Renal cortical epithelial cell (primary cell): ENCODE measurements around the gene CHN2. TPM values are rescaled to one million over a fixed set of nuclear protein-coding genes. Genes with fewer than 3 reads are reported as not detected.

Experiments
- DNase-seq: peaks from one replicate; pipeline ENCODE4 v3.0.0-alpha.2; 2011; ENCODE audit warnings: low read depth
- total RNA-seq: library from RNA; depleted of rRNA; stranded (reverse); fragments of >200 nt; gene quantifications from 2 replicates; pipeline ENCODE4 v1.2.3, GENCODE V29; 2014

Gene CHN2
- total RNA-seq, 1 donor from 2014 or later = 3.5 TPM

DNA sequence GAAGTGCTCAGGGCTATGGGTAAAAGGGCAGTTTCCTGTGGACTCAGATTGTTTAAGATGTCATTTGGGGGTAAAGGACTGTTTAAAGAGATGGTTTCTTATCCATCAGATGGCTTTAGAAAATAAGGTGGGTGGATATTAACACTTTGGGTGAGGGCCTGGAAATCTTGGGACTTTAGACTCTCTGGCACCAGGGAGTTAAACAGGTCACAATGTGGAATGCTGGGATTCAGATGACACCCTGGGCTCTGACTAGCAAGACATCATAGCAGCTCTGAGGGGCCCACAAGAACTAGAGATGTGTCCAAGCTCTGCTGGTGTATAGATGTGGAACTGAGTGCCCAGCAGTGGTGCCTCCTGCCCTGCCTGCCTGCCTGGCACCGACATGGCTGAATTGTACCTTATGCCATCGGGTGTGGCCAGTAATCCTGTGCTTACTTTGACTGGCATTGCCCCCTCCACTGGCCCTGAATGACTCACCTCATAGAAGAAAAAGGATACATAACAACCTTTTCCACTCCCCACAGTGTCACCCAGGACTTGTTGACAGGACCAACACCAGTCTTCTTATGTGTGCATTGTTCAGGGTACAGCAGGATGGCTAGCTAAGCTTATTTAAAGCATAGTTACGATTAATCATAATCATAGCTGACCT lies 269.1 kb downstream of the CHN2 start:
- DNase-seq = no peak

DNA sequence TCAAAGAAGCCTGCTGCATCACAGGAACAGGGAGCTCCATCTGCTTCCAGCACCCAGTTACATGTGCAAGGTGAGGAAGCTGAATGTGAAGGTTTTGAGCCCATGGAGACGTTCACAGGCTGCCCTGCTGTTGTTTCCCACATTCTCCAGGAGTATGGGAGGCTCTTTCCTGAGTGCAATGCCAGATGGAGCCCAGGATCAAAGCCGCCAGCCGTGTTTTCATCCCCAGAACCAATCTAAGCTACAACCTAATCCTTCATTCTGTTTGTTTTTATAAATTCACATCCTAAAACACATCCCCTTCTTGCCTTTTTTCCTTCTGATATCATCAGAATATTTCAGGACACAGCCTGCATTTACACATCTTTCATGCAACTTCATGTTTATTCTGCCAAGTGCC lies 270.2 kb downstream of the CHN2 start:
- DNase-seq = no peak

DNA sequence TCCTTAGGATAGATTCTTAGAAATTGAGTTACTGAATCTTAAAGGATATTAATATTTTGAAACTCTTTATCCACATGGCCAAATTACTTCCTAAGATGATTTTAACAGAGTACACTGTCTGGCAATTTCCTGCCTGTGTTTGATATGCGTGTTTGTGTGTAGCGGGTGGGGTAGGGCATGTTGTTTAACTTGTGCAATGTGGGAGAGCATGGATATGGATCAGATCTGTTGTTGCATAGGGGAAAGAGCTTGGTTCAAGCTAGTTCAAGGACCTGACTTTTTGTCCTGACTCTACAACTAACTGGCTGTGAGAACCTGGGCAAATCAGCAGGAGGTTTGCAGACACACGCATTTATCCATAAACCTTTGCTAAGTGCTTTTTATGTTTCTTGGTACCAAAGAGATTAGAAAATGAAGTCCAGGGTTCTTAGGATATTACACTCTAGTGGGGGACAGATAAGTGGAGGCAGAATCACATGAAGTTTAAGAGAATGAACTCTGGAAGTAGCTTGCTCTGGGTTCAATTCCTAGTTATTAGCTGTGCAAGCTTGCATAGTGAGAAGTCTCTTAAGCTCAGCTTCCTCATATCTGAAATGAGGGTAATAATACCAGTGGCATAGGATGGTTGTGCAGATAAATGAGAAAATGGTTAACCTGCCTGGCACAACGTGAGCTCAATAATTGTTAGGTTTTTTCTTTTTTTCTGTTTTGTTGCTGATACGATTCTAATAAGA lies 272.8 kb downstream of the CHN2 start:
- DNase-seq = no peak

DNA sequence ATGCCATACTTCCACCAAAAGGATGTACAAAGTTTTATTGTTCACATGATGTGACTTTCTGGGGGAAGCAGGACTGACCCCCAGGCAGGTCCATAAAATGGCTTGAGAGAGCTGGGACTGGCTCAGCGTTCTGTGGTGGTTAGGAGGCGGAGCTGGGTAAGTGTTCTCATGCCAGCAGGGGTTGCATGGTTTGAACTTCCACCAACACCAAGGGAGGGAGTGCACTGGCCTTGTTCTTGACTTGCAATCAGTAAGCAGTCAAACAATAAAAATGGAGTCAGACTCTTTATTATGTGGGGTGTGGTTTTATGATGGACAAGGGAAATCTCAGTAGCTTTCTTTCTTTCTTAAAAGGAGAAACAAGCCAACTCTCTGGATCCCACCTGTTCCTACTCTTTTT lies 273.6 kb downstream of the CHN2 start:
- DNase-seq = no peak

DNA sequence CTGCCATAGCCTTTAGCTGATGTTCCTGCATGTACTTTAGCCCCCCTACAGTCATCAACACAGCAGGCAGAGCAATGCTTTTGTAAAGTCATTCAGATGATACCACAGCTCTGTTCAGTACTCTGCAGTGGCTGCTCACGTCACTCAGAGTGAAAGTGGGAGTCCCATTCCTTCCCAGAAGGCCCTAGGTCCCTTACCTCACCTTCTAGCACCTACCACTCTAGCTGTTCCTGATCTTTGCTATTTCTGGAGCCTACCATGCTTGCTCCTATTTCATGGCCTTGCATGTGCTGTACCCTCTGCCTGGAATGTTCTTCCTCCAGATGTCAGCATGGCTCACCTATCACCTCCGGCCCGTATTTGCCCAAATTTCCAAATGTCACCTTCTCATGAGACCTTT lies 274.7 kb downstream of the CHN2 start:
- DNase-seq = no peak

DNA sequence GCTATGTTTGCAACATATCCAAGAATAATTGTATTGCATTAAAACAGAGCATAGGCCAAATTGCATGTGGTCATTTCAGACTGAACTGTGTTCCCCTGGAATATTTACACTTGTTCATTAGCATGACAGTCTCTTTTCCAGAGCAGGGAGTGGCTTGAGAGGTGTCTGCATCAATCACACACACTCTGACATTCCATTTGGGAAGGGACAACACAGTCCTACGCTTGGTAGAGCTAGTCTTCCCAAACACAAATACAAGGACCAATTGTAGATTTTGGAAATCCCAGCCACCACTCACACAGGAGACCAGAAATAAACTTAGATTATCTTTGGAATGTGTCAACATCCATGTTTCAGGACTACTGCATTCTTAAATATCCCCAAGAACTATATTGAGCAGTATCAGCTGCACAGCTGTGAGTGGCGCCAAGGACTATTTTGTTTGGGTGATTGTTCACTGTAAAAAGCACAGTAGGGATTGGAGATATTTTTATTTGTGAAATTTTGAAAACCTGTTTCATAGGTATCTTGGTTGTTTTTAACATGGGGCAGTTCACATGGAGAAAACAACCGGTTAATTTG lies 275.5 kb downstream of the CHN2 start:
- no peak for DNase-seq

DNA sequence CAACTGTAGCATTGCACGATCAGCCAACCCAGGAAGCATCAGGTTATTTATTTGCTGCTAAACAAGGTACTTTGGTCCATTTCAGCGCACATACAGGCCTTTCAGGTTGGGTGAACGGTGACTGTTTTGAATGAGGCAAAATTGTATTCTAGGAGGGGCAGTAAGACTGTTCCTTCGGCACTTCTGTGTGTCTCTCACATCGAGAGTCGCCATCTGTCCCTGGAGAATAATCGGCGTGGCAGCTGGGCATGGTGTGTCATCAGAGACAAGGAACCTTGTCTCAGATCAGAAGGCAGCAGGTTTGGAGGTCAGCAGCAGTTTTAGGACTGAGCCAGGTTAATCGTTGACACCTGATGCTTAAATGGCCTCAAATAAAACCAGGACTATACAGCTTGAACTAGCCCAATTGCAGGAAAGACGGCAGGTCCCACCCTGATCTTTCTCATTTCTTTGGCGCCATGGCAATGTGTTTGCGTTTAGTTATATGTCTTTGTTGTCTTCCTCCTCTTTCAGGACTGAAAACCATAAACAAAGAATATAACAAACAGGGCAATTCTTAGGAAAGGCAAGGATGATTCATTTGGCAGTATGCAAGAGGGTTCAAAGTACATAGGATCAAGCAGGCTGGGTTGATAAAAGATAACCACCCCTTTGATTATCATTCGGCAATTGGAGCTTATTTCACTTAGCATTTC lies 277.0 kb downstream of the CHN2 start:
- DNase-seq = peak; percentile 13

DNA sequence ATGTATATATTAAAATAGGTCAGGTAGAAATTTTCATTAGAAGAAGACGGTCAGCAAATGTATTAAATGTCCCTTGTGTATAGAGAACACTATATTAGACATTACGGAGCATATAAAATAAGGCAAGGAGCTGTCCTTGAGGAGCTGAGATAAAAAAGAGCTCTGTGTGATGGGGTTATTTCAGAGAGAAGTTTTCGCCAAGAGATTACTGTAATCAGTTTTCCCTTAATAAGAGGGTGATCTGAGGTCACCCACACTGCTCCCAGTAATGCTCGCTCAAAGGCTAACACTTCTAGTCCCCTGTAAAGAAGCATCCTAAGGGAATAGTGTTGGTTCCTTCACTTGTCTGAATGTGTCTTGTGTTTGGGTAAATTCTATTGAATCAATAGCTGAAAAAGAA lies 282.3 kb downstream of the CHN2 start:
- DNase-seq = no peak

DNA sequence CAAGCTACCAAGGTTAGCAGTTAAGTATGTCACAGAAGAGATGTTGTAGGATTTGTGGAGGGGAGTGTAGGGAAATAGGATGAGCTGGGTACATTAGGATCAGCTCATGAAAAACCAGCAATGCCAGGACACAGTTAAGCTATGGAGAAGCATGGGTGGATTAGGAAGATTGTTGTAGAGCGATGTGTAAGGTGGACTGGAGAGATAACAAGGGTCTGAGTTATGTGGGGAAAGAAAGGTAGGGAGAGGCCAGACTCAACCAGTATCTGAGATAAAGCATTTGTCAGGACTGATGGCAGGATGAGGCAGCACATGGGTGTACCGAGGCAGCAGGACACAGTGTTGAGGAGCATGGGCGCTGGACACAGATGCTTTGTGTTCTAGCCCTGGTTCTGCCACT lies 283.7 kb downstream of the CHN2 start:
- no peak for DNase-seq

DNA sequence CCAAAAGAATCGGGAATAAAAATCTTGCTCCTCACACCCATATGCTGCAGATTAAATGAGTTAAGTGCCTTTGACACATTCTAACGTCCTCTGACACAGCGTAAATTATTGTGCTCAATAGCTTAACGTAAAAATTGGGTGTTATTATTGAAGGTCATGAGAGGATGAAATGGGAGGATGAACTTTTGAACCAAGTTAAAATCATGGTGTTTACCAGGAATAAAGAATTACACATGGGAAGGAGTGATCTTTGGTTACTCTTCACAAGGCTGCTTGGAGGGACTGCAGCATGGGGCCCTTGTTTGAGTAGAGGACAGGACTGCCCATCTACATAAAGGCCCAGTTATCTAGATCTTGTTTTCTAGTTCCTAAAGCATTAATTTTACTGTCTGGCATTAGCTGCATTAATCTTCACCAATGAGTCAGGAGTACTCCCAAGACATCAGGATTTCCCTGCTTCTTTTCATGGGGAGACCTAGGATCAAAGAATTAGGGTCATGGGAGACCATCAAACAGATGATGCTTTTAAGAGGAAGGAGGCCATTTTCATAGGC lies 284.2 kb downstream of the CHN2 start:
- no peak for DNase-seq

DNA sequence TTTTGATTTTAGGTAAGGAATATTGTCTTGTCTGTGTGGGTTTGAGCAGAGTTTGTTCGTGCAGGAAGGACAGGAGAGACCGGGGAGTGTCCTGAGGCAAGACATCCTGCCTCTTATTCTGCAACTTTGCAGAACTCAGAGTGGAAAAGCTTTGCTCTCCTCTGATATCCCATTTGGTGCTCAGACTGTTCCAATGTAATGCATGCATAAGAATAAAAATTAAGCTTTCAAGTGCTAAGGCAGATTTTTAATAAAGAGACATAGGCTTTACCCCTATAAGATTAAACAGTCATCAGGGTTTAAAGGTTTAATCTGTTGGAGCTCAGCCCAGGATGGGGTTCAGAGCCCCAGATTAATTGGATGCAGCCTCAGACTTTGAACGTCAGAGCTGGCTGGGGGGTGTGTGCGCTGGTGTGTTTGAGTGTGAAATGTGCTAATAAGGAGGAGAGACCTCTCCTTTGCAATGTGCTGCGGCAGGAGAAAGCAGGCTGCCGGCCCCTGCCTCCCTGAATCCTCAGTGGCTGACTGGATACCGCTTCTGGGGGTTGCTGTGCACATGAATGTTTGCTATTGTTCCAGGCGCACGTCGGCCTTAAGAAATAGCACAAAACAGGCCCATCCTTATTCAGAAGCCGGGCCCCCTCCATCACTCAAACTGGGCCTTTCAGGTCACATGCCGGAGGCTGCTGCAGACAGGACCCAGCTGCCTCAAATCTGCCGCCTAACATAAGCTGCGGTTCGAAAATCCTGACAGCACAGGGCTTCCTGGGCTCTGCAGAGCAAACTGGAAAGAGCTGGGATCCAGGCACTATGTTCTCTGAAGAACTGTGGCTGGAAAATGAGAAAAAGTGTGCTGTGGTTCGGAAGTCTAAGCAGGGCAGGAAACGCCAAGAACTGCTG lies 285.0 kb downstream of the CHN2 start:
- DNase-seq = no peak

DNA sequence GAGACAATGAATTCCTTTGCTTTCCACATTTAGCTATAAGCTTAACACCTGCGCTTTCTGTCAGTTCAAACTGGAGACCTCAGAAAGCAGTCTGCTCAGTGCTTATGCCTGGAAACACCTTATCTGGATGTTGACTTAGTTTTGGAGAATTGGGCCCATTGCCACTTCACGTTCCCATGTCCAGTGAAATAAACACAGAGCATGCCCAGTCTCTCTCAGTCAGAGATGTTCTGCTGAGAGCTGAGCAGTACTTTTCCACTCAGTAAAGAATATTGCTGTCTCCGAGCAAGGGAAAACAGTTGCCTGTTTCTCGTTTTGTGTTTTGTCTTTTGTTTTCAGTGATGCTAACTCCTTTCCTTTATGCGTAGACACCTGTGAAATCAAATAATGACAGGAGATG lies 285.9 kb downstream of the CHN2 start:
- DNase-seq = no peak

DNA sequence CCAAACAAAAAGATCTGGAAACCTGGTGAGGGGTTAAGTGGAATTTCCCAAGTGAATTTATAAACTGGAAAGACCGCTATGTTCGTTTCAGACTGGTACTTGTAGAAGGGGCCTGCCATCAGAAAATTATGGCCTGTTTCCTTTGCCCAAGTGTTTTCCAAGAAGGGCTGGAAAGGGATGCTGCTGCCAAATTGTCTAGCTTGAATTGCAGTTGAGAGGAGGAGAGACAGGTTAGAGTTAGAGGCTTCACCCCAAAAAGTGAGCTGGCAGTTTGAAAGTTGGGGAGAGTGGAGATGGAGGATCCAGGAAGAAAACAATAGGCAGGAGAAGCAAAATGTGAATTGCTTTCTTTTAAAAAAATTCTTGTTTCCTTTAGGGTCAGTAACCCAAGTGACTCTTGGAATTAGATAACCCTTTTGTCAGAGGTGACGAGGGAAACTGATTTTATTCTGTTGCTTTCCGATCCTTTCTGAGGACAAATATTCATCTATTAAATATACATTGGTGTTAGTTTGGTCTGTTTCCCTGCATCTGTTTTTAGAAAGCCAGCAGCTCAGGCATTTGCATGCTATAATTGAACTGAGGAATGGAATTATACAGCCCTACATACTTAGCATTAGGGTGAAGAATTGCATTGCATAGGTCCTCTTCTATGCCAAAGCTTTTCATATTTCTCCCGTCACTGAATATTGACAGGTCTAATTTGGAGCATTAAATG lies 286.5 kb downstream of the CHN2 start:
- no peak for DNase-seq

DNA sequence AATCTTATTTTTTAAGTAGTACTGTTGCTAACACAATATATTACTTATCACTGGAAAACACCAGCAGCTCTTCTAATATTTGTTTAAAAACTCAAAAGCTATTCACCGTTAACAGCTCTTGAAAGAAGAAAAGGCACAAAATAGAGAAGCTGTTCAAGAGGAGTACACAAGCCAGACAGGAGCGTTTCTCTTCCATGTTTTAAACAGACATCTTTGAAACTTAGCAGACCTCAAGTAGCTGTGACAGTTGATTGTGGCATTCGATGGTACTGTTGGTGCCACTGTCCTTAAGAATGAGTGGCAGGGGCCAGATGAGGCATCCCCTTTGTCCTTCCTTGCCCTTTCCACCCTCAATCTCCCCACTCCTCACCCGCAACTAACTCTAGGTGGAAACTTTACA lies 287.5 kb downstream of the CHN2 start:
- no peak for DNase-seq

DNA sequence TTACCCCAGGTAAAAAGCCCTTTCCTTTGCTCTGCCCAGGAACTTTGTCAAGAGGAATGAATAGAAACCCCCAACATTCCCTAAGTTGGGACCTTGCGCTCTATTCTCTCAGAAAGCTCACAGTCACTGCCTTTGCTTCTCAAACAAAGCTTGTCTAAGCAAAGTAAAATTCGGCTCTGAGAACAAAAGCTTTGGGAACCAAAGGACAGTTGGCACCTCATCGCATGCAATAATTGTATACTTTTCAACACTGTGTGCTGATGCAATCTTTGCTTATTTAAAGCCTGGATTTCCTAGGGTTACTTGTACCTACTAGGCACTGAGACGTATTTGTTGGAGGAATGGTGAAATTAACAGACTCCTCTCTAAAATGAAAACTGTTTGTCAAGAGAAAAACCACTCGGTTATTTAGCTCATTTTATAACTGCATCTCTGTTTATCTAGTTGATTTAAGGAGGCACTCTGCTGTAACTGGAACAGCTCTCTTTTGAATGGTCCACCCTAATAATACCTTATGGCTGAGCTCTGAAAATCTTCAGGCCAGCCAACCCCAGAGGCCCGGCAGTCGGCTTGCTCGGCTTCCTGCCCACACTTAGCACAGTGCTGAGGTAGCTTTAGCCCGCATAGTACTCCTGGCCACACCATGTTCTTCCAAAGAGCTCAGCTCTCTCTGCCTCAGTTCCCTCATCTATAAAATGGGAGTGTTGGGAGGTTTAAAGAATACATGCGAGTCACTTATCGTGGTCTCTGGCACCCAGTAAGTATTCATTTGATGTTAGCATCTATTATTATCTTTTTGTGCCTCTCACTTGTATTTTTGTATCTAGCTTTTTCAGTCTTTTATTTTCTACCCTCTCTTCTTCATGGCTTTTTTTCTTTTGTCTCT lies 288.9 kb downstream of the CHN2 start:
- no peak for DNase-seq

DNA sequence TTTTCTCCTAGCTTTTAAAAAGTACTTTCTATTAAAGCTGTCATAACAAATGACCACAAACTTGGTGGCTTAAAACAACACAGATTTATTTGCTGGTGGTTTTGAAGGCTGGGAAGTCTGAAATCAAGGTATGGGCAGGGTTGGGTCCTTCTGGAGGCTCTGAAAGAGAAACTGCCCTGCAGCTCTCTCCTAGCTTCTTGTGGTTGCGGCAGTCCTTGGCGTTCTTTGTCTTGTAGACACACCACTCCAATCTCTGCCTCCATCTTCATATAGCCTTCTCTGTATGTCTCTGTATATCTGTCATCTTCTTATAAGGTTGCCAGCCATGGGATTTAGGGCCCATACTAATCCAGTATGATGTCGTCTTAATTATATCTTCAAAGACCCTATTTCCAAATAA lies 289.7 kb downstream of the CHN2 start:
- DNase-seq = no peak

DNA sequence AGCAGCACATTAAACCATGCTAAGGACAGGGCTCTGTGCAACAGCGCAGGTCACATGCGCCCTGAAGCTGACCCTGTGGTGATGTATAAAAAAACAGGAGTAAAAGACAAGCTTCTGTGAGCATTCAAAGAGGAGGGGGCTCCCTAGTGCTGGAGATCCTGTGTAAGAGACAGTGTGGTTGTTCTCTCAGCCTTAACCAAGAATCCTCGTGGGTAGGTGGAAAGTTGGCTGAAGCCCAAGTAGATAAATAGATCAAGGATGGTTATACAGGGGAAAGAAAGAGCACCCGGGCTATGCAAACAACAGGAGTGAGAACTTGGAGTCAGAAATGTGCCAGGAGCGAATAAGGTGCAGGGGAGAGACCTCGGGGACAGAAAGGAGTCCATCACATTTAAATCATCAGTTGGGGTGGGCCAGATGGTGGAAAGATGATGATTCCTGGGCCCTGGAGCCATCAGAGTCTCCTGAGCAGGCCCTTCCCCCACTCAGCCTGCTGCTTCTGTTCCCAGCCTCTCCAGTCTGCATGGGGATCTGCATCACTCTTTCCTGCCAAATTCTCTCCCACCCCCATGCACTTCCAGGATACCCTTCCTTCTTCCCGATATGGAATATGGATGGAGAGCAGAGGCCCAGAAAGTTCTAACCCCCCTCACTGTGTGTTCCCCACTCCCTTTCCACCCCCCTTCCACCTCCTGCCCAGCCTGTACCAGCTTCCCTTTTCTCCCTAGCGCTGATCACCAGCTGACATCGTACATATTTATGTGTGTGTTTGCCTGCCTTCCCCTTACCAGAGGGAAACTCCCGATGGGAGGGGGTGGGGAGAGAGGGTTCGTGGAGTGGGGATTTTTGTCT lies 291.0 kb downstream of the CHN2 start:
- DNase-seq = peak; percentile 5

DNA sequence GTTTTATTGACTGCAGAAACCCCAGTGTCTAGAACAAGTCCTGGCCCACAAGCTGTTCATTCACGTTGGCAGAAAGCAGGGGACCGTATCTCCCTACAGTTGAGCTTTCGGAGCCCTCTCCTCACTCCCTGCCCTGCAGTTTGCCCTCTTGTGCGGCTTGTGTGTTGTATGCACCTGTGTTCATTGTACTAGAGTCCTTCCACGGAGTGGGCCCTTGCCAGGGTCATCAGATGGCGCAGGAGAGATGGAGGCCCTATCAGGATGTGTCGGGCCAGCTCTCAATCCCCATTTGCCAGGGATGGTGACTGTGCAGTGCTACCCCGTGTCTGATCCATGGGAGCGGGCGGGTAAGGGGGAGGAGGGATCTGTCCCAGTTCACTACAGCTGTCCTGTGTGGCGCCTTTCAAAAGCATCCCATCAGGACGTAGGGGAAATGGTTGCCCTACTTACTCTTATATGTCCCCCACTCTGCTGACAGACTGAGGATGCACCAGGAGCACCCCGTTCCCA lies 291.7 kb downstream of the CHN2 start:
- DNase-seq = no peak

DNA sequence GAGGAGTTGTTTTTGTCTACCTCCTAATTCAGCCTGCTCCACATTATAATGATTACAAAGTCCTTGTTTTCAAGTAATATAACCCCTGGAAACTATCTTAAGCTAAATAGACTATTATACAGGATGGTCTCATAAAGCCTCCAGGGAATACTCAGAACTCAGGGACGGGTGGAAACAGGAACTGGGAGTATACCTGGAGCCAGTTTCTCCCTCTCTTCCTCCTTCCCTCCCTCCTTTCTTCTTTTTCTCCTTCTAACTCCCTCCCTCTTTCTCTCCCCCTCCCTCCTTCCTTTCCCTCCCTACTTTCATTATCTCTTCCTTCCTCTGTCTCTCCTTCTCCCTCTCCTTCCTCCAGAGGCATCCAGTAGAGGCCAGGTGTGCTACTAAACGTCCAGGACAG lies 292.8 kb downstream of the CHN2 start:
- no peak for DNase-seq
